ENCODE data around the gene GSTK1.

GSTK1 gene

DNA sequence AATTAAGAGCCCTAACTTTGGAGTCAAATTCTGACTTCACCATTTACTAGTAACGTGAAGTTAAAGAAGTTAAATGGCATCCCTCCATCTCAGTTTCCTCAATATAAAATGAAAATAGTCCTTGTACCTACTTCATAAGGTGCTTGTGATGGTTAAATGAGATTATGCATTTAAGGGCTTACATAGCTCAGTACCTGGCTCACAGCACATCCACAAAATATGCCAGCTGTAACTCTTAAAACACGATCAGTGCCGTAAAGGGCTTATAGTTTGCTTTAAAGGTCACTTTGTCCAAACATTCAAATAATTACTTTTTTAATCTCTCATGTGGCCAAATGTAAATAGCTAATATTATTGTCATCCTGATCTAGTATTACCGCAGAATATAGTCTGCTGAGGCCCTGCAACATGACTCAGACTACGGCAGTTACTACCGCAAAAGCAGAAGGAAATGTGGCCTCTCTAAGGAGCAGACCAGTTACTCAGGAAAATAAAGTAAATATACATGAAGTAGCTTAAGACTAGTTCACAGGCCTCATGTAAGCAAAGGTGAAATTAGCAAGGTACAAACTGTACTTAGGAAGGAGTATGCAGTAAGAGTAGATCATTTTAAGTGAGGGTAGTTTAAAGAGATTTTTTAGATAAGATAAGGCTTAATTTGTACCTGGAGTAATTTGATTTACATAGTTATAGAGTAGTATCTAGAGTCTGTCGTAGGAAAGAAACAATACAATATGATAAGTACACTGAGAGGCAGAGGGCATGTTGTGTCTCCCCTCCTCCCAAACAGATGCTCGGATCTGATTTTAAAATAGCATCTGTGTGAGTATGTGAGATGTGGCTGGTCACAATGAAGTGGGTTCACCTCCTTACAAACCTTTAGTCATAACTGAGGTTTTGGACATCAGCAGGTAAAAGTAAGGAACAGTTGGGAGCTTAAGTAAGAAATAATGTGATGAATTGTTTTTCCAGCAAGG, 38.0 kb downstream of the GSTK1 start:
- no peak for DNase-seq

DNA sequence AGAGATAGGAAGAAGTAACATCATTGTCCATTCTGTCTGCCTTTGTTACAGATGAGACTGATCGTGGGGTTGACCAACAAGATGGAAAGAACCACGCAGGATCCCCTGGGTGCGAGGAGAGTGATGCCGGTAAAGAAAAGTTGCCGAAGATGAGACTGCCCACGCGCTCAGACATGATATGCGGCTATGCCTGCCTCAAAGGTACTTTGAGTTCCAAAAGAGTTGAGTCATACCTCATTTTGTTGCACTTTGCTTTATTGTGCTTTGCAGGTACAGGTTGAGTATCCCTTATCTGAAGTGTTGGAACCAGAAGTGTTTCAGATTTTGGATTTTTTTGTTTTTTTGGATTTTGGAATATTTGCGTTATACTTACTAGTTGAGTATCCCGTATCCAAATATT, 40.5 kb downstream of the GSTK1 start:
- no peak for DNase-seq

DNA sequence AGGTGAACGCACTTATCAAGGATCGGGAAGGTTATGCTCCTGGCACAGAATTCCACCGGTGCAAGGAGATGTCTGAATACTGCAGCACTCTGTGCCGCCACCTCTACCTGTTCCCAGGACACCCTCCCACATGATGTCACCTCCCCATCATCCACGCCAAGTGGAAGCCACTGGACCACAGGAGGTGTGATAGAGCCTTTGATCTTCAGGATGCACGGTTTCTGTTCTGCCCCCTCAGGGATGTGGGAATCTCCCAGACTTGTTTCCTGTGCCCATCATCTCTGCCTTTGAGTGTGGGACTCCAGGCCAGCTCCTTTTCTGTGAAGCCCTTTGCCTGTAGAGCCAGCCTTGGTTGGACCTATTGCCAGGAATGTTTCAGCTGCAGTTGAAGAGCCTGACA, 41.7 kb downstream of the GSTK1 start:
- no peak for DNase-seq

DNA sequence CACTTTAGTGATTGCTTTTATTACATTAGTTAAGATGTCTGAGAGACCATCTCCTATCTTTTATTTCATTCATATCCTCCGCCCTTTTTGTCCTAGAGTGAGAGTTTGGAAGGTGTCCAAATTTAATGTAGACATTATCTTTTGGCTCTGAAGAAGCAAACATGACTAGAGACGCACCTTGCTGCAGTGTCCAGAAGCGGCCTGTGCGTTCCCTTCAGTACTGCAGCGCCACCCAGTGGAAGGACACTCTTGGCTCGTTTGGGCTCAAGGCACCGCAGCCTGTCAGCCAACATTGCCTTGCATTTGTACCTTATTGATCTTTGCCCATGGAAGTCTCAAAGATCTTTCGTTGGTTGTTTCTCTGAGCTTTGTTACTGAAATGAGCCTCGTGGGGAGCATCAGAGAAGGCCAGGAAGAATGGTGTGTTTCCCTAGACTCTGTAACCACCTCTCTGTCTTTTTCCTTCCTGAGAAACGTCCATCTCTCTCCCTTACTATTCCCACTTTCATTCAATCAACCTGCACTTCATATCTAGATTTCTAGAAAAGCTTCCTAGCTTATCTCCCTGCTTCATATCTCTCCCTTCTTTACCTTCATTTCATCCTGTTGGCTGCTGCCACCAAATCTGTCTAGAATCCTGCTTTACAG, 42.3 kb downstream of the GSTK1 start:
- DNase-seq: no peak

DNA sequence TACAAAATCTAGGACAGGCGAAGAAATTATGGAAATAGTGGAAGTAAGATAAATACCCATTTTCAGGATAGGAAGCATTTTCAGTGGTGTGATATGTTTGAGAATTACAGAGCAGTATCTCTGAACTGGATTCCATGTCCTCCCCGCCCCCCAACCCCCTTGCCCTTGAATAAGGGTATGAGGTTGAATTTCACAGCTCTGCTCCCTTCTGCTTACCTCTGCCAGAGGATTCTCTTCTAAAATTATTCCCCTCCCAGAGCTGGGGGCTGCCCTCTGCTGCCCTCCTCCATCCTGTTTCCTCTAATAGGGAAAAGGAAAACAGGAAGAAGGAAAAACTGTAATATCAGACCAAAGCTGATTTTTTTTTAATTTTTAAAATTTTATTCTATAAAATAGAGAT, 45.4 kb downstream of the GSTK1 start:
- DNase-seq: no peak

DNA sequence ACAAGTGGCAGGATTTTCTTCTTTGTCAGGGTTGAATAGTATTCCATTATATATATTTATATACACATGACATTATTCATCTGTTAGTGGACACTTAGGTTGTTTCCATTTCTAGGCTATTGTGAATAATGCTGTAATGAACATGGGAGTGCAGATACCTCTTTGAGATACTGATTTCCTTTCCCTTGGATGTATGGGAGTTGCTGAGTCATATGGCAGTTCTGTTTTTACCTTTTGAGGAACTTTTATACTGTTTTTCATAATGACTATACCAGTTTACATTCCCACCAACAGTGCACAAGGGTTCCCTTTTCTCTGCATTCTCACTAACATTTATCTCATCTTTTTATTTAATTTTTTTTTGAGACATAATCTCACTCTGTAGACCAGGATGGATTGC, 50.9 kb downstream of the GSTK1 start:
- no peak for DNase-seq

DNA sequence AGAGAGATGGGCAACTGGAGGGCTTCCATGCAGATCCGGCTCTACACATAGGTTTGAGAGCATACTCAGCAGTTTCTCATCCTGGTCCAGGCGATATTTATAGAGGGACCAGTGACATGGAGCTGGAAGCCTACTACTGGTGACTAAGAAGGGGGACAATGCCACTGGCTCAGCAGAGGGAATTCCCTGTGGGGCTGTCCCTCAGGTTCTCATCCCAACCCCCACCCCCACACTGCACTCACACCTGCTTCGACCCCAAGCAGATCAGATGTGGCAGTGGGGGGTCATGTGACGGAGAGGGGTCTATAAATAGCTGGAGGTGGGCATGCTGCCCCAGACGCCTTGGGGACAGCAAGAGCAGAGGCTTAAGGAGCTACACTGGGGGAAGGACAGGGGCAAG, 52.5 kb downstream of the GSTK1 start, which contains the start of gene CLCN1:
TSS of gene CLCN1 (plus strand) at position 336 of the 400 bp plus-strand sequence. CDS start 102 bp downstream, outside the sequence.
- DNase-seq: no peak

DNA sequence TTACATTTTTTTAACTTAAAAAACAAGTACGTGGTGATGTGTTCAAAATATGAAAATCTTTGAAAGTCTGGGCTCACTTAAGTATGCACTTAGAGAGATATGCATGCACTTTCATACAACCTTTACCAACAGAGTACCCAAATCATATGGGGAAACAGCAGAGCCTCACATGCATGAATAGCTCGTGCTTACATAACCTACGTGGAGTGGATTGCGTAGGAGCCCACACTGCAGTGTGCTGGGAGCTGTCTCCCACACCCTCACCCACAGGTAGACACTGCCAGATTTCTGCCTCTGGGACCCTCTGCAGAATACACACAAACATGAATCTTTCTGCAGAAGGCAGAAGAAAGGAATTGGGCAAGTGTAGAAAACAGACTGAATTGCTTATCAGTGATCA, 53.3 kb downstream of the GSTK1 start:
- no peak for DNase-seq

DNA sequence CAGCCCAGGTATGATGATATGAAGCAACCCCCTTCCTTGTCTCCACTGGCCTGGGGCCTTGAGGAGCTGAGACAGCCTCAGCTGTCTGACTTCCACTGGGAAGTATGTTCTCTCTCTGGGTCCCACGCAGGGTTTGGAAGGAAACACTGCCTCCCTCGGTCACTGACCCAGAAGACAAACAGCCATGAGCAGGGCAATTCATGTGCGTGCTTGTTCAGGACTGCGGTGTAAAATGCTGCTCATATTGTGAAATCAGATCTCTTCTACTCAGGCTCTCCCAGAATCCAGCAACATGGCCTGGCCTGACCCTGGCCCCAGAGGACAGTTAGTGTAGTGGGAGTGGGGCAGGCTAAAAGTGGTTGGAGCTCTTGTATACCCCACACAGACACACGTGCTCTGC, 55.4 kb downstream of the GSTK1 start:
- no peak for DNase-seq
